Loucy (cell line): ENCODE measurements around the gene LDLRAD4.

Experiments
- H2AFZ ChIP-seq: fragments of 200-600 bp; sonication (generic); 2 replicates; pipeline ENCODE4 v1.6.0; 2016; ENCODE audit warnings: antibody characterized with exemption, mild to moderate bottlenecking, low read length, moderate library complexity
- H3F3A ChIP-seq: fragments of 200-600 bp; 2 replicates; pipeline ENCODE4 v1.6.0; 2016; ENCODE audit warnings: antibody characterized with exemption, low read depth, mild to moderate bottlenecking
- H3K27me3 ChIP-seq: fragments of 200-600 bp; sonication (generic); 2 replicates; pipeline ENCODE4 v1.6.1; 2014; ENCODE audit warnings: low read length, mild to moderate bottlenecking; ENCODE audit not compliant: insufficient read depth, poor library complexity, severe bottlenecking
- H3K36me3 ChIP-seq: fragments of 200-600 bp; sonication (generic); 2 replicates; pipeline ENCODE4 v1.6.1; 2016; ENCODE audit warnings: low read length; ENCODE audit not compliant: insufficient read depth
- H3K4me1 ChIP-seq: fragments of 200-600 bp; sonication (generic); 2 replicates; pipeline ENCODE4 v1.5.1; 2014; ENCODE audit warnings: low read length, mild to moderate bottlenecking; ENCODE audit not compliant: insufficient read depth, poor library complexity, severe bottlenecking
- H3K4me2 ChIP-seq: fragments of 200-600 bp; sonication (generic); 2 replicates; pipeline ENCODE4 v1.6.0; 2014; ENCODE audit warnings: antibody characterized with exemption, low read length, low read depth, mild to moderate bottlenecking; ENCODE audit not compliant: poor library complexity, severe bottlenecking
- H3K4me3 ChIP-seq: fragments of 200-600 bp; sonication (generic); 2 replicates; pipeline ENCODE4 v1.5.1; 2014; ENCODE audit warnings: low read length, mild to moderate bottlenecking, mixed read lengths; ENCODE audit not compliant: poor library complexity, severe bottlenecking
- H3K79me2 ChIP-seq: fragments of 200-600 bp; sonication (generic); 2 replicates; pipeline ENCODE4 v1.6.1; 2014; ENCODE audit warnings: low read length; ENCODE audit not compliant: insufficient read depth
- H3K9ac ChIP-seq: fragments of 200-600 bp; sonication (generic); 2 replicates; pipeline ENCODE4 v1.6.0; 2014; ENCODE audit warnings: mild to moderate bottlenecking, low read depth, low read length, moderate library complexity; ENCODE audit not compliant: poor library complexity, severe bottlenecking
- H3K9me2 ChIP-seq: fragments of 200-600 bp; sonication (generic); replicated peaks from 2 replicates; pipeline ENCODE4 v1.6.1; 2016; ENCODE audit warnings: low read depth, low read length, mixed read lengths
- H3K9me3 ChIP-seq: fragments of 200-600 bp; sonication (generic); 2 replicates; pipeline ENCODE4 v1.6.1; 2014; ENCODE audit warnings: mild to moderate bottlenecking, antibody characterized with exemption, low read length, low read depth; ENCODE audit not compliant: insufficient read depth
- H4K20me1 ChIP-seq: fragments of 200-600 bp; sonication (generic); 2 replicates; pipeline ENCODE4 v1.6.0; 2014; ENCODE audit warnings: antibody characterized with exemption, low read length, mild to moderate bottlenecking; ENCODE audit not compliant: insufficient read depth, poor library complexity, severe bottlenecking
- CTCF ChIP-seq: fragments of 200-600 bp; sonication (generic); conservative IDR thresholded peaks from 2 replicates; pipeline ENCODE4 v1.5.1; 2014; ENCODE audit warnings: mild to moderate bottlenecking, antibody characterized with exemption, low read length
- EZH2phosphoT487 ChIP-seq: fragments of 200-600 bp; IDR thresholded peaks from 2 replicates; pipeline ENCODE4 v1.6.1; 2018; ENCODE audit warnings: antibody characterized with exemption, mild to moderate bottlenecking, moderate library complexity, borderline replicate concordance

LDLRAD4 gene

DNA sequence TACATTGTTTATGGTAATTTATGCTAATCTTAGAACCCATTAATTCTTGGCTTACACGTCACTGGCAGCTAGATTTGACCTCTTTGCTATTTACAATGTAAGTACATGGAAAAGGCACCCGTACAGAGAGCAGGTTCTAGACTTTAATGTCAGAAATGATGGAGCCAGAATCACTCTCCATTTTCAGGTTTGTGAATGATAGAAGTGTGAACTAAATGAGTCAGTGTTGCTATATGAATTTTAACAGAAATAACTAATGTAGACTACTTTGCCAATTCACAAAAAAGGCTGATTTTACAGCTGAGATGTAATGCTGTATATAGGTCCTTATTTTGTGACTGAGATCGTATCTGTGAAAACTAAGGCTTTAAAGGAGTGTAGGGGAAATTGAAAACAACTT is 214.6 kb downstream of the LDLRAD4 start:
- Histone ChIP-seq H3F3A (no peaks in the 10 kb centered on the region), H3K4me2 (no peak overlapping the region), H3K9me2 (no peaks in the 10 kb centered on the region), H2AFZ (no peak overlapping the region), H3K4me1 (peaks cover 40% of the 10 kb centered on the region), H3K79me2 (peaks cover 12% of the 10 kb centered on the region), H4K20me1 (no peaks in the 10 kb centered on the region), H3K9me3 (no peaks in the 10 kb centered on the region), H3K4me3 (no peak overlapping the region), H3K36me3 (no peaks in the 10 kb centered on the region), H3K9ac (no peak overlapping the region), H3K27me3 (no peaks in the 10 kb centered on the region)
- TF ChIP-seq EZH2phosphoT487 (no peak), CTCF (no peak)

DNA sequence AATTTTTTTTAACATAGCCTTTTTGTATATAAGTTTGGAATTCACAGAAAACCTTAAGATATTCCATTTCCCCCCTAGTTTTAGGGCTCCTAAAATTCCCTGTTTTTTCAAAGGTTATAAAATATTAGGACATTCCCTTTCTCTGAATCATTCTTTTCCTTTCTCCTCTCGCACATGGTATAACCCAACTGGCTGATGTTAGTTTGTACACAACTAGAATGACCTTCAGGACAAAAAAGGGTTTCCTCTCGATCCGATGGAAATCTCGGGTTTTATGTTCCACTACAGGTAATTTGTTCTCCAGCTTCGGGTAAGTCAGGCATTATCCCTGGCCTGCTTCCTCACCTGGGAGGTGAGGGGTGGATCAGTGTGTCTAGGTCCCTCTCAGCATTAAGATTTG is 215.1 kb downstream of the LDLRAD4 start:
- TF ChIP-seq CTCF (no peak), EZH2phosphoT487 (no peak)
- H3K4me3 ChIP-seq = no peak overlapping the region
- H3K27me3 ChIP-seq = no peaks in the 10 kb centered on the region
- H3K4me2 ChIP-seq = no peak overlapping the region
- H3K9me3 ChIP-seq = no peaks in the 10 kb centered on the region
- H3K9ac ChIP-seq = no peak overlapping the region
- no peaks in the 10 kb centered on the region for H3K9me2 ChIP-seq
- no peak overlapping the region for H2AFZ ChIP-seq
- H3F3A ChIP-seq = peaks cover 4% of the 10 kb centered on the region; the same call in 1 of the 2 replicates
- no peaks in the 10 kb centered on the region for H3K36me3 ChIP-seq
- peaks cover 12% of the 10 kb centered on the region for H3K79me2 ChIP-seq
- no peaks in the 10 kb centered on the region for H4K20me1 ChIP-seq
- peaks cover 42% of the 10 kb centered on the region for H3K4me1 ChIP-seq

DNA sequence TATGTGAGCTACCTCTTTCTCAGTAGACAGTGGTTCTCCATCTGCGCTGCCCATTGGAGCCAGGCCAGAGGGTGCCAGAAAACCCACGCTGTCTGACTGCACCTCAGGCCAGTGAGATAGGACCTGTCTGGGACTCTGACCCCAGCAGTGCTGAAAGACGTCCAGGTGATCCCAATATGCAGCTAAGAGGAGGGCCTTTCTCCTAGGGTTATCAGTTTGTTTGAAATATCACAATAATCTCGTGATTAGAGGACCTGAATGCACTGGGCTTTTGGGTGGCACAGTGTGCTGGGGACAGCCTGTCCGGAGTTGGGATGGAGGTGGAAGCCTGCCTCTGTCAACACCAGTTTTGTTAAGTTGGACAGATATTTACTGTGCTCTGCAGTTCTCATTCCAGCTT is 216.3 kb downstream of the LDLRAD4 start:
- no peaks in the 10 kb centered on the region for H3K9me3 ChIP-seq
- no peaks in the 10 kb centered on the region for H3K9me2 ChIP-seq
- H2AFZ ChIP-seq = no peak overlapping the region
- TF ChIP-seq EZH2phosphoT487 (no peak), CTCF (no peak)
- no peak overlapping the region for H3K4me2 ChIP-seq
- peaks cover 7% of the 10 kb centered on the region; the same call in 1 of the 2 replicates for H3F3A ChIP-seq
- H3K4me1 ChIP-seq = peaks cover 53% of the 10 kb centered on the region
- no peaks in the 10 kb centered on the region for H3K36me3 ChIP-seq
- H3K9ac ChIP-seq = no peak overlapping the region
- no peaks in the 10 kb centered on the region for H3K27me3 ChIP-seq
- peaks cover 22% of the 10 kb centered on the region for H3K79me2 ChIP-seq
- H3K4me3 ChIP-seq = no peak overlapping the region
- no peaks in the 10 kb centered on the region for H4K20me1 ChIP-seq
